H9 (cell line): Measurements from ENCODE around the gene HTRA3. TPM values are rescaled to one million over a fixed set of nuclear protein-coding genes. Genes with fewer than 3 reads are reported as not detected.

ENCODE experiments used
- DNase-seq: peaks from one replicate; pipeline ENCODE4 v3.0.0-alpha.2; 2017
- H2AFZ ChIP-seq: one replicate; pipeline ENCODE4 v1.6.1; 2013; ENCODE audit warnings: mild to moderate bottlenecking, low read length, control low read depth, moderate library complexity
- H2AK5ac ChIP-seq: 2 replicates; pipeline ENCODE4 v1.6.1; 2013; ENCODE audit warnings: low read length, control low read depth, mixed read lengths; ENCODE audit not compliant: insufficient read length
- H2BK120ac ChIP-seq: one replicate; pipeline ENCODE4 v1.6.1; 2013; ENCODE audit warnings: low read depth, mild to moderate bottlenecking, low read length, control low read depth, inconsistent platforms; ENCODE audit not compliant: poor library complexity, severe bottlenecking
- H2BK12ac ChIP-seq: 2 replicates; pipeline ENCODE4 v1.6.1; 2013; ENCODE audit warnings: low read length, control low read depth, mixed read lengths, low read depth; ENCODE audit not compliant: insufficient read length
- H2BK15ac ChIP-seq: 2 replicates; pipeline ENCODE4 v1.6.1; 2013; ENCODE audit warnings: low read depth, low read length, control low read depth
- H2BK20ac ChIP-seq: one replicate; pipeline ENCODE4 v1.6.1; 2013; ENCODE audit warnings: low read depth, mild to moderate bottlenecking, low read length, control low read depth, inconsistent platforms; ENCODE audit not compliant: poor library complexity, severe bottlenecking
- H2BK5ac ChIP-seq: 2 replicates; pipeline ENCODE4 v1.6.1; 2013; ENCODE audit warnings: low read length, control low read depth, mixed read lengths; ENCODE audit not compliant: insufficient read length
- H3K14ac ChIP-seq: 2 replicates; pipeline ENCODE4 v1.6.1; 2013; ENCODE audit warnings: low read length, control low read depth; ENCODE audit not compliant: insufficient read depth
- H3K18ac ChIP-seq: 2 replicates; pipeline ENCODE4 v1.6.1; 2013; ENCODE audit warnings: low read depth, mild to moderate bottlenecking, mixed read lengths, low read length, control low read depth; ENCODE audit not compliant: insufficient read length
- H3K23ac ChIP-seq: 2 replicates; pipeline ENCODE4 v1.6.1; 2013; ENCODE audit warnings: low read length, control low read depth, mixed read lengths, low read depth; ENCODE audit not compliant: insufficient read length
- H3K23me2 ChIP-seq: 2 replicates; pipeline ENCODE4 v1.6.1; 2013; ENCODE audit warnings: low read depth, mild to moderate bottlenecking, mixed read lengths, low read length, control low read depth; ENCODE audit not compliant: insufficient read length, poor library complexity, severe bottlenecking
- H3K27ac ChIP-seq: 2 replicates; pipeline ENCODE4 v1.5.1; 2013; ENCODE audit warnings: low read length, control low read depth, mixed read lengths, low read depth; ENCODE audit not compliant: insufficient read length
- H3K27me3 ChIP-seq: 2 replicates; pipeline ENCODE4 v1.6.1; 2013; ENCODE audit warnings: low read length, control low read depth, inconsistent platforms; ENCODE audit not compliant: insufficient read depth
- H3K4ac ChIP-seq: 2 replicates; pipeline ENCODE4 v1.6.1; 2013; ENCODE audit warnings: low read depth, mild to moderate bottlenecking, control low read depth, inconsistent platforms, low read length, moderate library complexity
- H3K4me1 ChIP-seq: 2 replicates; pipeline ENCODE4 v1.6.1; 2013; ENCODE audit warnings: low read length, control low read depth, inconsistent platforms; ENCODE audit not compliant: insufficient read depth
- H3K4me2 ChIP-seq: 2 replicates; pipeline ENCODE4 v1.6.1; 2013; ENCODE audit warnings: low read length, control low read depth, mixed read lengths; ENCODE audit not compliant: insufficient read length, insufficient read depth
- H3K56ac ChIP-seq: 2 replicates; pipeline ENCODE4 v1.6.1; 2013; ENCODE audit warnings: low read depth, mild to moderate bottlenecking, mixed read lengths, low read length, control low read depth; ENCODE audit not compliant: insufficient read length
- H3K79me1 ChIP-seq: 2 replicates; pipeline ENCODE4 v1.6.1; 2013; ENCODE audit warnings: low read depth, mild to moderate bottlenecking, moderate library complexity, low read length, control low read depth, inconsistent platforms; ENCODE audit not compliant: insufficient read depth, poor library complexity, severe bottlenecking
- H3K79me2 ChIP-seq: 2 replicates; pipeline ENCODE4 v1.6.1; 2013; ENCODE audit warnings: low read length, control low read depth, inconsistent platforms; ENCODE audit not compliant: insufficient read depth
- H3K9ac ChIP-seq: 2 replicates; pipeline ENCODE4 v1.6.1; 2013; ENCODE audit warnings: low read length, control low read depth, mixed read lengths; ENCODE audit not compliant: insufficient read length; ENCODE audit errors: extremely low read depth
- H3K9me3 ChIP-seq: one replicate; pipeline ENCODE4 v1.6.1; 2013; ENCODE audit warnings: low read depth, low read length, inconsistent platforms; ENCODE audit not compliant: control insufficient read depth
- H3T11ph ChIP-seq: one replicate; pipeline ENCODE4 v1.6.1; 2013; ENCODE audit warnings: mild to moderate bottlenecking, low read length, control low read depth, inconsistent platforms
- H4K20me1 ChIP-seq: one replicate; pipeline ENCODE4 v1.6.1; 2013; ENCODE audit not compliant: control insufficient read depth, insufficient read length, insufficient read depth
- H4K5ac ChIP-seq: 2 replicates; pipeline ENCODE4 v1.6.1; 2013; ENCODE audit warnings: low read depth, mild to moderate bottlenecking, mixed read lengths, low read length, control low read depth; ENCODE audit not compliant: insufficient read length
- H4K8ac ChIP-seq: replicated peaks from 2 replicates; pipeline ENCODE4 v1.6.1; 2013; ENCODE audit warnings: low read length, control low read depth, mixed read lengths, low read depth; ENCODE audit not compliant: insufficient read length
- H4K91ac ChIP-seq: 2 replicates; pipeline ENCODE4 v1.6.1; 2013; ENCODE audit warnings: low read depth, mild to moderate bottlenecking, moderate library complexity, mixed read lengths, low read length, control low read depth; ENCODE audit not compliant: insufficient read length
- H3K27ac Mint-ChIP-seq, 3 experiments: 2 replicates in 2 of 3; 3 replicates in 1 of 3; pipeline ENCODE4 v1.8.0; 2020 to 2021; ENCODE audit warnings: mixed read lengths in 3 of 3, mild to moderate bottlenecking in 1 of 3, moderate library complexity in 1 of 3
- H3K27me3 Mint-ChIP-seq: 2 replicates; pipeline ENCODE4 v1.8.0; 2021; ENCODE audit warnings: low read depth, mild to moderate bottlenecking, moderate library complexity, mixed read lengths
- H3K36me3 Mint-ChIP-seq, 3 experiments: 2 replicates in 2 of 3; 3 replicates in 1 of 3; pipeline ENCODE4 v1.8.0; 2020 to 2021; ENCODE audit warnings: low read depth in 3 of 3, mixed read lengths in 3 of 3; ENCODE audit not compliant: insufficient read depth in 1 of 3
- H3K4me1 Mint-ChIP-seq, 2 experiments: 2 replicates each; pipeline ENCODE4 v1.8.0; 2020; ENCODE audit warnings: mixed read lengths in 2 of 2
- H3K4me3 Mint-ChIP-seq, 2 experiments: 2 replicates in 1 of 2; 3 replicates in 1 of 2; pipeline ENCODE4 v1.8.0; 2020 to 2021; ENCODE audit warnings: mild to moderate bottlenecking in 2 of 2, mixed read lengths in 2 of 2, moderate library complexity in 1 of 2
- H3K9me3 Mint-ChIP-seq, 2 experiments: 2 replicates in 1 of 2; 3 replicates in 1 of 2; pipeline ENCODE4 v1.8.0; 2020; ENCODE audit warnings: mild to moderate bottlenecking in 2 of 2, mixed read lengths in 2 of 2, moderate library complexity in 1 of 2
- WGBS: extraction: QIAGEN DNeasy Blood & Tissue Kit; methylation state at CpG from one replicate; pipeline ENCODE4 v1.1.7; 2013; ENCODE audit warnings: missing lambda C conversion rate, low lambda C conversion rate, mixed read lengths; ENCODE audit not compliant: insufficient read length; ENCODE audit errors: extremely low coverage; 5-methylcytosine and 5-hydroxymethylcytosine counted together
- total RNA-seq: library from RNA; stranded (reverse); gene quantifications from 2 replicates; pipeline ENCODE4 v1.2.1, GENCODE V29; 2021
- TF ChIP-seq, protein P1 (sequence below): fragments of 200-600 bp; sonication (generic); conservative IDR thresholded peaks from 3 replicates; pipeline ENCODE4 v1.8.0; 2021; ENCODE audit warnings: antibody characterized with exemption, mild to moderate bottlenecking

Gene HTRA3
- total RNA-seq, 1 experiment from 2014 or later: 3.0 TPM

DNA sequence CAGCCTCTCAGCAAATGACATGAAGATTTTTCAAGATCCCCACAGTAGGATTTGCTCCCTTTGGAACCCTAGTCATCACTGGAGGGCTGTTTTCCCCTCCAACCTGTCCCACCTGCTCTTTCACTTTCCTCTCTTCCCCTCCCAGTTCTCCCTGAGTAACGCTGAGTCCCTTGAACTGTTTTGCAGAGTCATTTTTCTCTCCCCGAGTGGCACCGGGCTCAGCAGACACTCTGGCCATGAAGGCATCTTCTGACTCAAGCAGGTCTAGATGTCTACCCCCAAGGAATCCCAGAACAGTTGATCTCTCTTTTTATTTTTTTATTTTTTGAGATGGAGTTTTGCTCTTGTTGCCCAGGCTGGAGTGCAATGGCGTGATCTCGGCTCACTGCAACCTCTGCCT lies 52.2 kb downstream of the HTRA3 start:
- Histone ChIP-seq H2BK5ac (no peak overlapping the region), H3K4me1 (no peaks in the 10 kb centered on the region), H2BK20ac (no peak overlapping the region), H3K9me3 (no peaks in the 10 kb centered on the region), H2BK120ac (no peak overlapping the region), H4K20me1 (no peaks in the 10 kb centered on the region), H2BK12ac (no peak overlapping the region), H3K4ac (no peak overlapping the region), H4K8ac (no peak overlapping the region), H3K56ac (no peak overlapping the region), H3K27me3 (no peaks in the 10 kb centered on the region), H2AK5ac (no peak overlapping the region), H3K18ac (no peak overlapping the region), H4K91ac (no peak overlapping the region), H3K27ac (no peak overlapping the region), H3K4me2 (no peak overlapping the region), H3T11ph (no peak overlapping the region), H2BK15ac (no peak overlapping the region), H3K23ac (no peak overlapping the region), H3K23me2 (no peaks in the 10 kb centered on the region), H3K9ac (no peak overlapping the region), H3K14ac (no peak overlapping the region), H2AFZ (no peak overlapping the region), H3K79me2 (no peaks in the 10 kb centered on the region), H4K5ac (no peak overlapping the region), H3K79me1 (no peaks in the 10 kb centered on the region)
- Mint-ChIP-seq H3K9me3 (peaks cover 0 to 9% of the 10 kb centered on the region in 2 experiments; a peak in 2 of 5 replicates), H3K27ac (no peak overlapping the region), H3K4me3 (no peak overlapping the region), H3K4me1 (peaks cover under 1 to 8% of the 10 kb centered on the region in 2 experiments), H3K36me3 (no peaks in the 10 kb centered on the region), H3K27me3 (peaks cover 10% of the 10 kb centered on the region)
- TF ChIP-seq, protein P1, sequence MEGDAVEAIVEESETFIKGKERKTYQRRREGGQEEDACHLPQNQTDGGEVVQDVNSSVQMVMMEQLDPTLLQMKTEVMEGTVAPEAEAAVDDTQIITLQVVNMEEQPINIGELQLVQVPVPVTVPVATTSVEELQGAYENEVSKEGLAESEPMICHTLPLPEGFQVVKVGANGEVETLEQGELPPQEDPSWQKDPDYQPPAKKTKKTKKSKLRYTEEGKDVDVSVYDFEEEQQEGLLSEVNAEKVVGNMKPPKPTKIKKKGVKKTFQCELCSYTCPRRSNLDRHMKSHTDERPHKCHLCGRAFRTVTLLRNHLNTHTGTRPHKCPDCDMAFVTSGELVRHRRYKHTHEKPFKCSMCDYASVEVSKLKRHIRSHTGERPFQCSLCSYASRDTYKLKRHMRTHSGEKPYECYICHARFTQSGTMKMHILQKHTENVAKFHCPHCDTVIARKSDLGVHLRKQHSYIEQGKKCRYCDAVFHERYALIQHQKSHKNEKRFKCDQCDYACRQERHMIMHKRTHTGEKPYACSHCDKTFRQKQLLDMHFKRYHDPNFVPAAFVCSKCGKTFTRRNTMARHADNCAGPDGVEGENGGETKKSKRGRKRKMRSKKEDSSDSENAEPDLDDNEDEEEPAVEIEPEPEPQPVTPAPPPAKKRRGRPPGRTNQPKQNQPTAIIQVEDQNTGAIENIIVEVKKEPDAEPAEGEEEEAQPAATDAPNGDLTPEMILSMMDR: no peak
- no peak for DNase-seq
- no CpG with 5 or more reads among the region's 5 CpGs for WGBS
